Ishikawa (cell line): ENCODE results near the gene HMX1.

Experiments
- CEBPB ChIP-seq: IDR thresholded peaks from 2 replicates; pipeline ENCODE4 v1.6.1; 2012
- CREB1 ChIP-seq: IDR thresholded peaks from 2 replicates; pipeline ENCODE4 v1.6.1; 2012; ENCODE audit warnings: low read depth
- EGR1 ChIP-seq: IDR thresholded peaks from 2 replicates; pipeline ENCODE4 v1.6.1; 2012
- EP300 ChIP-seq: IDR thresholded peaks from 2 replicates; pipeline ENCODE4 v1.6.1; 2012; ENCODE audit warnings: borderline replicate concordance
- FOXM1 ChIP-seq: IDR thresholded peaks from 2 replicates; pipeline ENCODE4 v1.6.1; 2012; ENCODE audit warnings: low read depth, borderline replicate concordance
- NFIC ChIP-seq: IDR thresholded peaks from 2 replicates; pipeline ENCODE4 v1.6.1; 2012
- RAD21 ChIP-seq: IDR thresholded peaks from 2 replicates; pipeline ENCODE4 v1.6.1; 2012; ENCODE audit warnings: low read depth
- REST ChIP-seq: IDR thresholded peaks from 2 replicates; pipeline ENCODE4 v1.6.1; 2012; ENCODE audit warnings: low read depth, mild to moderate bottlenecking
- TAF1 ChIP-seq: IDR thresholded peaks from 2 replicates; pipeline ENCODE4 v1.6.1; 2012; ENCODE audit warnings: low read depth, mild to moderate bottlenecking
- TCF12 ChIP-seq: IDR thresholded peaks from 2 replicates; pipeline ENCODE4 v1.6.1; 2012; ENCODE audit warnings: low read depth
- TEAD4 ChIP-seq: IDR thresholded peaks from 2 replicates; pipeline ENCODE4 v1.6.1; 2012
- USF1 ChIP-seq: IDR thresholded peaks from 2 replicates; pipeline ENCODE4 v1.6.1; 2012
- YY1 ChIP-seq: IDR thresholded peaks from 2 replicates; pipeline ENCODE4 v1.6.1; 2012; ENCODE audit warnings: low read depth
- ZBTB7A ChIP-seq: IDR thresholded peaks from 2 replicates; pipeline ENCODE4 v1.6.1; 2012; ENCODE audit warnings: low read depth
- TF ChIP-seq, protein P1 (sequence below): IDR thresholded peaks from 2 replicates; pipeline ENCODE4 v1.6.1; 2012

HMX1 gene

GRCh38 chr4:8817813-8818062, 53.9 kb downstream of the HMX1 start:
- TF ChIP-seq RAD21 (no peak), NFIC (no peak), EGR1 (no peak), TCF12 (no peak), TEAD4 (no peak), EP300 (no peak), TAF1 (no peak), FOXM1 (no peak), CEBPB (no peak), CREB1 (no peak), USF1 (no peak), REST (no peak), YY1 (no peak), ZBTB7A (no peak)
- TF ChIP-seq, protein P1, sequence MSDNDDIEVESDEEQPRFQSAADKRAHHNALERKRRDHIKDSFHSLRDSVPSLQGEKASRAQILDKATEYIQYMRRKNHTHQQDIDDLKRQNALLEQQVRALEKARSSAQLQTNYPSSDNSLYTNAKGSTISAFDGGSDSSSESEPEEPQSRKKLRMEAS, result no peak

DNA sequence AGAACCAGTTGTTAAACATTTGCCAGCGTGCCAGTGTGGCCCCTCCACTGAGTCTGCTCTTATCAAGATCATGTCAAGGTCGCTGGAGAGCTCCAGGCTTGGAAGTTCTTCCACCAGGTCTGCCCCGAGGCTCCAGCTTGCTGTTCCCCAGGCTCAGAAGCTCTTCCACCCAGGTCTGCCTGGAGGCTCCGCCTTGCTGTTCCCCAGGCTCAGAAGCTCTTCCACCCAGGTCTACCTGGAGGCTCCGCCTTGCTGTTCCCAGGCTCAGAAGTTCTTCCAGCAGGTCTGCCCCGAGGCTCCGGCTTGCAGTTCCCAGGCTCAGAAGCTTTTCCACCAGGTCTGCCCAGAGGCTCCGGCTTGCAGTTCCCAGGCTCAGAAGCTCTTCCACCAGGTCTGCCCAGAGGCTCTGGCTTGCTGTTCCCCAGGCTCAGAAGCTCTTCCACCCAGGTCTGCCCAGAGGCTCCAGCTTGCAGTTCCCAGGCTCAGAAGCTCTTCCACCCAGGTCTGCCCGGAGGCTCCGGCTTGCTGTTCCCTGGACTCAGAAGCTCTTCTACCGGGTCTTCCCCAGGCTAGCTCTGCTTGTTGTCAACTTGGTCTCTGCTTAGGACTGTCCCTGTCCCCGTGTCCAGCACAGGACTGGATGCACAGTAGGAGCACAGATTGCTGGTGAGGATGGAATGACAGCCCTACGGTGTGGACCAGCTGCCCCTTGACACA, 54.4 kb downstream of the HMX1 start:
- no peak for TF ChIP-seq YY1
- TF ChIP-seq, protein P1, result no peak
- no peak for TF ChIP-seq EGR1
- no peak for TF ChIP-seq TAF1
- TF ChIP-seq ZBTB7A, result no peak
- TF ChIP-seq FOXM1, result no peak
- TF ChIP-seq TEAD4, result no peak
- TF ChIP-seq RAD21, result no peak
- no peak for TF ChIP-seq EP300
- TF ChIP-seq REST, result no peak
- TF ChIP-seq NFIC, result no peak
- no peak for TF ChIP-seq CEBPB
